ENCODE data around the gene RPS19.

Gene RPS19

DNA sequence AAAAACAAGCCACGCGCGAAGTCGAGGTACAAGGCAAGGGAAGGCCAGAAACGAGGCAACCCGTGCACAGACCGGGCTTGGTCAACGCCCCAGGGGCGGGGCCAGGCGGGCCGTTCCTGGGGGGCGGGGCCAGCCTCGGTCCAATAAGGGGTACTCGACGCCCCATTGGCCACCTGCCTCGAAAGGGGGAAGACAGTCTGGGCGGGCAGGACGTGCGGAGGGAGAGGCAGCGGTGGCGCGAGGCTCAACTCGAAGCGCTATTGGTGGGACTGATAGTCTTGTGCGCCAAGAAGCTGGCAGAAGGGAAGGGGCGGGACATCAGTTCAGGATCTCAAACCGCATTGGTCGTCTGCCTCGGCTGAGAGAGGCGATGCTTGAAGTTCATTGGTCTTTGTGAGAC lies 15.5 kb upstream of the RPS19 start, which contains the start of gene LYPD4:
Gene LYPD4, minus strand, starts transcription at position 83 of the 400 bp plus-strand sequence. CDS start 5,398 bp downstream, outside the sequence.
- ChIA-PET POLR2A (ENCODE audit: low non-redundant PET) (no interaction called here), CTCF (interaction anchor here (0.7 kb wide), 1 partner anchor 15 kb away, joined by 3 read pairs; no protein-coding TSS in a partner anchor)
- H3K27ac ChIP-seq = no peak within 1 kb of the TSS
- TF ChIP-seq, protein P1, sequence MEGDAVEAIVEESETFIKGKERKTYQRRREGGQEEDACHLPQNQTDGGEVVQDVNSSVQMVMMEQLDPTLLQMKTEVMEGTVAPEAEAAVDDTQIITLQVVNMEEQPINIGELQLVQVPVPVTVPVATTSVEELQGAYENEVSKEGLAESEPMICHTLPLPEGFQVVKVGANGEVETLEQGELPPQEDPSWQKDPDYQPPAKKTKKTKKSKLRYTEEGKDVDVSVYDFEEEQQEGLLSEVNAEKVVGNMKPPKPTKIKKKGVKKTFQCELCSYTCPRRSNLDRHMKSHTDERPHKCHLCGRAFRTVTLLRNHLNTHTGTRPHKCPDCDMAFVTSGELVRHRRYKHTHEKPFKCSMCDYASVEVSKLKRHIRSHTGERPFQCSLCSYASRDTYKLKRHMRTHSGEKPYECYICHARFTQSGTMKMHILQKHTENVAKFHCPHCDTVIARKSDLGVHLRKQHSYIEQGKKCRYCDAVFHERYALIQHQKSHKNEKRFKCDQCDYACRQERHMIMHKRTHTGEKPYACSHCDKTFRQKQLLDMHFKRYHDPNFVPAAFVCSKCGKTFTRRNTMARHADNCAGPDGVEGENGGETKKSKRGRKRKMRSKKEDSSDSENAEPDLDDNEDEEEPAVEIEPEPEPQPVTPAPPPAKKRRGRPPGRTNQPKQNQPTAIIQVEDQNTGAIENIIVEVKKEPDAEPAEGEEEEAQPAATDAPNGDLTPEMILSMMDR (conservative IDR thresholded peaks at IDR 0.05; ENCODE audit: low read depth) = no peak
- no peak for DNase-seq (ENCODE audit: low spot score)

DNA sequence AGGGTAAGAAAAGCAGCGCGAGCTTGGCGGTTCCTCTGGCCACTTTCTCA lies 15.2 kb upstream of the RPS19 start, which contains the start of gene DMRTC2:
Gene DMRTC2, plus strand, starts transcription at position 42 of the 50 bp plus-strand sequence. CDS start 2,387 bp downstream, outside the sequence.
- CTCF ChIA-PET = interaction anchor here (0.7 kb wide), 1 partner anchor 15 kb away, joined by 3 read pairs; no protein-coding TSS in a partner anchor
- H3K27ac ChIP-seq = no peak within 1 kb of the TSS
- DNase-seq (ENCODE audit: low spot score) = no peak
- POLR2A ChIA-PET (ENCODE audit: low non-redundant PET) = no interaction called here
- TF ChIP-seq, protein P1 (conservative IDR thresholded peaks at IDR 0.05; ENCODE audit: low read depth) = no peak

DNA sequence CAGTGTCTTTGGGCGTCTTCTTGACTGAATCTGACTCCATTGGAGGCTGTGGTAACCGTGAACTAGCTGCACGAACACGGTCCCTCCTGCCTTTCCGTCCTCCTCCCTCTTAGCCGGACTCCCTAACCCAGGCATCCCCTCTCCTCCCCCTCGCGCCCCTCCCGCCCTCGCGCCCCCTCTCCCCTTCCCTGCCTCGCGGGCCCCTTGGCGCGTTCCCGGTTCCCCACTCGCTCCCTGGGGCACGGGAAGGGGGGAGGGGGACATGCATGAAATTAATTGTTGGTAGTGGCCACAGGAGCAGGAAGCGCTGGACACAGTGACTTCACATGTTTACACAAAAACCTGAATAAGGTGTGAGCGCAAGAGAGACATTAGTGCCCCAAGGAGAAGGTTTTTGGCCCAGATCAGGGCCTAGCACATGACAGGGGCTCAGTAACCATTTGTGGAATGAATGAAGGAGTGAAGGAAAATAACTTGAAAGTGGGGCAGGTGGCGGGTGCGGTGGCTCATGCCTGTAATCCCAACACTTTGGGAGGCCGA lies 14.9 kb upstream of the RPS19 start:
- TF ChIP-seq, protein P1 (conservative IDR thresholded peaks at IDR 0.05; ENCODE audit: low read depth) = no peak
- ChIA-PET POLR2A (ENCODE audit: low non-redundant PET) (no interaction called here), CTCF (interaction anchor here (0.7 kb wide), 1 partner anchor 14 kb away, joined by 3 read pairs; no protein-coding TSS in a partner anchor)
- H3K27ac ChIP-seq = no peak overlapping the region
- no peak for DNase-seq (ENCODE audit: low spot score)

DNA sequence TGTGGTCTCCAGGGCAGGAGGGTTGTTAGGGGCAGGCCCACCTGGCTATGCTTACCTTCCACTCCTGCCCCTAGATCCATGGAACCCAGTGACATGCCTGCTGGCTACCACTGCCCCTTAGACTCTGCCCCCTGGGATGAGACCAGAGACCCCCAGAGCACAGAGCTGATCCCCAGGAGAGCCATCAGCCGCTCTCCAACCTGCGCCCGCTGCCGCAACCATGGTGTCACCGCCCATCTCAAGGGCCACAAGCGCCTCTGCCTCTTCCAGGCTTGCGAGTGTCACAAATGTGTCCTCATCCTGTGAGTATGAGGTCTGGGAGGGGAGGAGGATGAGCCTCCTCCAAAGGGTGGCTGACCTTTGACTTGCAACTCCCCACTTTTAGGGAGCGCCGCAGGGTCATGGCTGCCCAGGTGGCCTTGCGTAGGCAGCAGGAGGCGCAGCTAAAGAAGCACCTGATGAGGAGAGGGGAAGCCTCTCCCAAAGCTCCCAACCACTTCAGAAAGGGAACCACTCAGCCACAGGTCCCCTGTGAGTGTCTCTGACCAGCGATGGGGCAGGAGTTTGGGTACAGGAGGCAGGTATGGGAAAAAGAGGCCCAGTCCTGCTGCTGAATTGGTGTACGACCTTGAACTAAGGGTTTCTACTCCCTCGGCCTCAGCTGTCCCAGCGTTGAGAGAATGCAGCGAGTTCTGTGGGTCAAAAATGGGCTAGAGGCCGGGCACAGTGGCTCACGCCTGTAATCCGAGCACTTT lies 12.5 kb upstream of the RPS19 start:
- ChIA-PET CTCF (interaction anchor here (0.6 to 1.0 kb wide), 2 partner anchors 12 to 708 kb away, joined by 3 read pairs; no protein-coding TSS in a partner anchor), POLR2A (ENCODE audit: low non-redundant PET) (no interaction called here)
- H3K27ac ChIP-seq = no peak overlapping the region
- DNase-seq (ENCODE audit: low spot score) = no peak
- TF ChIP-seq, protein P1 (conservative IDR thresholded peaks at IDR 0.05; ENCODE audit: low read depth) = no peak

DNA sequence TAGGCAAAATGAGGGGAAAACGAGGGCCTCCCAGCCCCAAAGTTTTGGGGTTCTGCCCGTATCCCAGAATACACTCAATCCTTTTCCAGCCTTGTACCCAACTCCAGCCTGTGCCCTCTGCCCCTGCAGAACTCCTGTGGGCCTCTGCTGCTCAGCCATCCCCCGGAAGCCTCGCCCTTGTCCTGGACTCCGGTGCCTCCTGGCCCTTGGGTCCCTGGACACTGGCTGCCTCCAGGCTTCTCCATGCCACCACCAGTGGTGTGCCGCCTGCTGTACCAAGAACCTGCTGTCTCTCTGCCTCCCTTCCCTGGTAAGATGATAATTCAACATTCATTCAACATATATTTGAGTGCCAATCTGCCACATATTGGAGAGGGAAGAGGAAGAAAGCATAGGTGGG lies 11.4 kb upstream of the RPS19 start:
- no peak for DNase-seq (ENCODE audit: low spot score)
- no peak overlapping the region for H3K27ac ChIP-seq
- ChIA-PET CTCF (interaction anchor here (1.0 kb wide), 1 partner anchor 14 kb away, joined by 3 read pairs; no protein-coding TSS in a partner anchor), POLR2A (ENCODE audit: low non-redundant PET) (no interaction called here)
- TF ChIP-seq, protein P1 (conservative IDR thresholded peaks at IDR 0.05; ENCODE audit: low read depth) = no peak

DNA sequence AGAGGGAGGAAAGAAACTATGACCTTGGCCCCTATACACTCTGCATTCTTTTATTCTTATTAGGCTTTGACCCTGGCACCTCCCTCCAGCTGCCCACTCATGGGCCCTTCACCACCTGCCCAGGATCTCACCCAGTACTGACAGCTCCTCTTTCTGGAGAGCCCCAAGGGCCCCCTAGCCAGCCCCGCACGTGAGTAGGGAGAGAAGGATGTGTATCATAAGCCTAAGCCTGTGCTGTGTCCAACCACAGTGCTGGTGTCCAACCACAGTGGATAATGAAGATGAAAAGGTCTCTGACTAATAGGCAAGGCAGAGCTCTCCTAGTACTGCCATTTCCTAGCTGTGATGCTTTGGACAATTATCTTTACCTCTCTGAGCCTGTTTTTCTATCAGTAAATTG lies 11.0 kb upstream of the RPS19 start:
- CTCF ChIA-PET = interaction anchor here (0.7 kb wide), 1 partner anchor 1937 kb away, joined by 3 read pairs; no protein-coding TSS in a partner anchor
- no peak overlapping the region for H3K27ac ChIP-seq
- POLR2A ChIA-PET (ENCODE audit: low non-redundant PET) = no interaction called here
- TF ChIP-seq, protein P1 (conservative IDR thresholded peaks at IDR 0.05; ENCODE audit: low read depth) = no peak
- DNase-seq (ENCODE audit: low spot score) = no peak
